GM21723 (cell line): ENCODE data around the gene IGFALS.
"Not testable (repeated sequence)": the region's sequence is repeated elsewhere in the genome, so short reads cannot be mapped to it uniquely, and the experiment has no call there.

Experiments used
- ATAC-seq: cut with Tn5 transposase; IDR thresholded peaks from one replicate; pipeline ENCODE4 v1.9.1; 2021; ENCODE audit warnings: mild to moderate bottlenecking, moderate library complexity; ENCODE audit not compliant: unreplicated experiment

IGFALS gene

GRCh38 chr16:1818204-1818872 is 24.8 kb upstream of the IGFALS start:
- no peak for ATAC-seq

- no peak for ATAC-seq
These were observed 24.2 kb upstream of the IGFALS start for GRCh38 chr16:1817716-1818115.

GRCh38 chr16:1817276-1817589 is 23.7 kb upstream of the IGFALS start:
- no peak for ATAC-seq

GRCh38 chr16:1816396-1817275 is 23.1 kb upstream of the IGFALS start:
- ATAC-seq = no peak

- ATAC-seq = no peak
These were observed 22.0 kb upstream of the IGFALS start for GRCh38 chr16:1815461-1815860.

- no peak for ATAC-seq
These were observed 19.2 kb upstream of the IGFALS start for GRCh38 chr16:1812732-1813163.

- ATAC-seq = no peak
These were observed 17.0 kb upstream of the IGFALS start for GRCh38 chr16:1810536-1810935.

- ATAC-seq = no peak
These were observed 16.6 kb upstream of the IGFALS start for GRCh38 chr16:1810106-1810505.

- no peak for ATAC-seq
These were observed 15.8 kb upstream of the IGFALS start for GRCh38 chr16:1809281-1809801.

- ATAC-seq = no peak
These were observed 15.2 kb upstream of the IGFALS start for GRCh38 chr16:1808691-1809090.

GRCh38 chr16:1807626-1808025 is 14.1 kb upstream of the IGFALS start:
- ATAC-seq = no peak

GRCh38 chr16:1800701-1801100 is 7.2 kb upstream of the IGFALS start:
- no peak for ATAC-seq

- not testable (repeated sequence) for ATAC-seq
These were observed 5.8 kb upstream of the IGFALS start for GRCh38 chr16:1799263-1799662.

- no peak for ATAC-seq
These were observed 1.6 kb upstream of the IGFALS start for GRCh38 chr16:1794908-1795666.

- no peak for ATAC-seq
These were observed 841 bp upstream of the IGFALS start for GRCh38 chr16:1794221-1794871.

GRCh38 chr16:1792836-1793577 is 498 bp downstream of the IGFALS start:
- ATAC-seq = no peak

- no peak for ATAC-seq
These were observed 1.3 kb downstream of the IGFALS start for GRCh38 chr16:1791943-1792812.

GRCh38 chr16:1791256-1791942 is 2.1 kb downstream of the IGFALS start:
- ATAC-seq = no peak
